Erythroblast (primary cell): Measurements from ENCODE around the gene GLRA2.

Source experiments
- DNase-seq, 2 experiments: peaks; one replicate each; lab custom pipeline; 2025; lab: John Stamatoyannopoulos, UW
- GATA1 ChIP-seq: IDR thresholded peaks from 2 replicates; pipeline ENCODE4 v1.6.1; 2011; ENCODE audit warnings: low read depth, mild to moderate bottlenecking, control low read depth, low read length, moderate library complexity
- POLR2A ChIP-seq: IDR thresholded peaks from 2 replicates; pipeline ENCODE4 v1.6.1; 2011; ENCODE audit warnings: mild to moderate bottlenecking, low read length

GLRA2 gene

GRCh38 chrX:14529290-14529989, at the start of gene GLRA2:
GLRA2 (plus strand) TSS chrX:14529536; CDS start chrX:14530058, 522 bp downstream.
- TF ChIP-seq POLR2A (no peak), GATA1 (no peak)
- no peak for DNase-seq

GRCh38 chrX:14489437-14489836, 39.9 kb upstream of the GLRA2 start:
- TF ChIP-seq GATA1, result no peak

GRCh38 chrX:14491689-14492088, 37.6 kb upstream of the GLRA2 start:
- TF ChIP-seq GATA1, result no peak
- no peak for TF ChIP-seq POLR2A
- DNase-seq, result no peak

More at GRCh38 chrX:14489437-14489836, 39.9 kb upstream of the GLRA2 start:
- DNase-seq, result no peak

GRCh38 chrX:14496674-14497073, 32.7 kb upstream of the GLRA2 start:
- TF ChIP-seq POLR2A (no peak), GATA1 (no peak)
- DNase-seq, result no peak

GRCh38 chrX:14497184-14497666, 32.1 kb upstream of the GLRA2 start:
- DNase-seq, result no peak
- TF ChIP-seq POLR2A, result no peak
- no peak for TF ChIP-seq GATA1

GRCh38 chrX:14501327-14501726, 28.0 kb upstream of the GLRA2 start:
- DNase-seq, result no peak
- no peak for TF ChIP-seq POLR2A
- no peak for TF ChIP-seq GATA1

- no peak for TF ChIP-seq GATA1
- TF ChIP-seq POLR2A, result no peak
- DNase-seq, result no peak
These were observed 24.3 kb upstream of the GLRA2 start for GRCh38 chrX:14504960-14505538.

- no peak for TF ChIP-seq POLR2A
- TF ChIP-seq GATA1, result no peak
- no peak for DNase-seq
These were observed 23.7 kb upstream of the GLRA2 start for GRCh38 chrX:14505648-14506047.

GRCh38 chrX:14506866-14507265, 22.5 kb upstream of the GLRA2 start:
- TF ChIP-seq GATA1 (no peak), POLR2A (no peak)
- DNase-seq, result no peak

- DNase-seq, result no peak
- no peak for TF ChIP-seq GATA1
- no peak for TF ChIP-seq POLR2A
These were observed 21.2 kb upstream of the GLRA2 start for GRCh38 chrX:14508025-14508690.

- TF ChIP-seq POLR2A, result no peak
- TF ChIP-seq GATA1, result no peak
These were observed 19.8 kb upstream of the GLRA2 start for GRCh38 chrX:14509325-14510057.

GRCh38 chrX:14528629-14529289, 577 bp upstream of the GLRA2 start:
- TF ChIP-seq POLR2A, result no peak
- no peak for TF ChIP-seq GATA1
- DNase-seq, result peak; percentile 14 to 58

More at GRCh38 chrX:14509325-14510057, 19.8 kb upstream of the GLRA2 start:
- no peak for DNase-seq

GRCh38 chrX:14533867-14534266, 4.5 kb downstream of the GLRA2 start:
- TF ChIP-seq GATA1 (no peak), POLR2A (no peak)
- DNase-seq, result no peak

- no peak for DNase-seq
- no peak for TF ChIP-seq POLR2A
- no peak for TF ChIP-seq GATA1
These were observed 16.9 kb downstream of the GLRA2 start for GRCh38 chrX:14546190-14546589.
